Measurements from ENCODE around the gene TMEM119.
A peak's percentile ranks its signal among the peaks of the same experiment; 100 is the strongest.
"Not testable (repeated sequence)": the region's sequence is repeated elsewhere in the genome, so short reads cannot be mapped to it uniquely, and the experiment has no call there.

TMEM119 gene

GRCh38 chr12:108581311-108582227, 16.3 kb downstream of the TMEM119 start:
- no peak for DNase-seq

GRCh38 chr12:108580531-108580930, 17.4 kb downstream of the TMEM119 start:
- DNase-seq: no peak

GRCh38 chr12:108578813-108579212, 19.1 kb downstream of the TMEM119 start:
- no peak for DNase-seq

GRCh38 chr12:108578264-108578663, 19.6 kb downstream of the TMEM119 start:
- no peak for DNase-seq

GRCh38 chr12:108577458-108577857, 20.4 kb downstream of the TMEM119 start:
- no peak for DNase-seq

GRCh38 chr12:108576660-108577234, 21.1 kb downstream of the TMEM119 start:
- DNase-seq: no peak

GRCh38 chr12:108575199-108575912, 22.5 kb downstream of the TMEM119 start:
- no peak for DNase-seq

GRCh38 chr12:108574276-108574675, 23.6 kb downstream of the TMEM119 start:
- not testable (repeated sequence) for DNase-seq

- DNase-seq: no peak
Measured at GRCh38 chr12:108573317-108573716, 24.6 kb downstream of the TMEM119 start.

- DNase-seq: no peak
Measured at GRCh38 chr12:108572166-108572790, 25.6 kb downstream of the TMEM119 start.

GRCh38 chr12:108571609-108572165, 26.2 kb downstream of the TMEM119 start:
- no peak for DNase-seq

- peak; percentile 38 for DNase-seq
Measured at GRCh38 chr12:108570743-108571608, 26.9 kb downstream of the TMEM119 start.

GRCh38 chr12:108568338-108569154, 29.3 kb downstream of the TMEM119 start:
- no peak for DNase-seq

GRCh38 chr12:108567406-108568337, 30.2 kb downstream of the TMEM119 start:
- DNase-seq: no peak

- no peak for DNase-seq
Measured at GRCh38 chr12:108566452-108566851, 31.4 kb downstream of the TMEM119 start.

- DNase-seq: no peak
Measured at GRCh38 chr12:108565976-108566375, 31.9 kb downstream of the TMEM119 start.

- no peak for DNase-seq
Measured at GRCh38 chr12:108565146-108565545, 32.7 kb downstream of the TMEM119 start.

- DNase-seq: no peak
Measured at GRCh38 chr12:108564724-108565123, 33.2 kb downstream of the TMEM119 start.

GRCh38 chr12:108563804-108564151, 34.1 kb downstream of the TMEM119 start:
- DNase-seq: no peak

All from amniotic stem cell (primary cell).